ENCODE data around the gene HGFAC.

GRCh38 chr4:3486541-3487540, 45.1 kb downstream of the HGFAC start:
- TF ChIP-seq GATA2 (IDR thresholded peaks at IDR 0.05; ENCODE audit: low read depth, low read length) (no peak), GATA3 (IDR thresholded peaks at IDR 0.05; ENCODE audit: low read depth, low read length) (no peak)
